Erythroblast (primary cell): ENCODE measurements around the gene APOM.

Source experiments
- GATA1 ChIP-seq: IDR thresholded peaks from 2 replicates; pipeline ENCODE4 v1.6.1; 2011; ENCODE audit warnings: low read depth, mild to moderate bottlenecking, control low read depth, low read length, moderate library complexity
- POLR2A ChIP-seq: IDR thresholded peaks from 2 replicates; pipeline ENCODE4 v1.6.1; 2011; ENCODE audit warnings: mild to moderate bottlenecking, low read length

GRCh38 chr6:31610968-31611367 lies 44.7 kb upstream of the APOM start:
- TF ChIP-seq POLR2A (no peak), GATA1 (no peak)
